NCI-H345 (cell line): Measurements from ENCODE around the gene NELL1.
"Not testable (repeated sequence)": the region's sequence is repeated elsewhere in the genome, so short reads cannot be mapped to it uniquely, and the experiment has no call there.

Source experiments
- DNase-seq: peaks from one replicate; lab custom pipeline; 2025; lab: John Stamatoyannopoulos, UW

The NELL1 gene

GRCh38 chr11:21110415-21110814 lies 441.0 kb downstream of the NELL1 start:
- DNase-seq = no peak

- no peak for DNase-seq
Observed at GRCh38 chr11:21113876-21114275, 444.5 kb downstream of the NELL1 start.

- DNase-seq = no peak
Observed at GRCh38 chr11:21116009-21116408, 446.6 kb downstream of the NELL1 start.

GRCh38 chr11:21119411-21119810 lies 450.0 kb downstream of the NELL1 start:
- no peak for DNase-seq

GRCh38 chr11:21121991-21122390 lies 452.6 kb downstream of the NELL1 start:
- DNase-seq = no peak

GRCh38 chr11:21122523-21122922 lies 453.1 kb downstream of the NELL1 start:
- DNase-seq = no peak

GRCh38 chr11:21132146-21132720 lies 462.8 kb downstream of the NELL1 start:
- no peak for DNase-seq

- no peak for DNase-seq
Observed at GRCh38 chr11:21133244-21133643, 463.9 kb downstream of the NELL1 start.

GRCh38 chr11:21133722-21134121 lies 464.3 kb downstream of the NELL1 start:
- no peak for DNase-seq

- no peak for DNase-seq
Observed at GRCh38 chr11:21137803-21138202, 468.4 kb downstream of the NELL1 start.

GRCh38 chr11:21141557-21141956 lies 472.2 kb downstream of the NELL1 start:
- not testable (repeated sequence) for DNase-seq

GRCh38 chr11:21142007-21142406 lies 472.6 kb downstream of the NELL1 start:
- DNase-seq = no peak

GRCh38 chr11:21144531-21144930 lies 475.1 kb downstream of the NELL1 start:
- no peak for DNase-seq

GRCh38 chr11:21148376-21148775 lies 479.0 kb downstream of the NELL1 start:
- no peak for DNase-seq

- DNase-seq = no peak
Observed at GRCh38 chr11:21160140-21160539, 490.8 kb downstream of the NELL1 start.

GRCh38 chr11:21169639-21170038 lies 500.3 kb downstream of the NELL1 start:
- DNase-seq = no peak

GRCh38 chr11:21173476-21173875 lies 504.1 kb downstream of the NELL1 start:
- no peak for DNase-seq

- DNase-seq = no peak
Observed at GRCh38 chr11:21174781-21175180, 505.4 kb downstream of the NELL1 start.

GRCh38 chr11:21177379-21177778 lies 508.0 kb downstream of the NELL1 start:
- no peak for DNase-seq

GRCh38 chr11:21179770-21180169 lies 510.4 kb downstream of the NELL1 start:
- DNase-seq = peak; percentile 49

- no peak for DNase-seq
Observed at GRCh38 chr11:21180182-21180581, 510.8 kb downstream of the NELL1 start.

- no peak for DNase-seq
Observed at GRCh38 chr11:21185959-21186358, 516.6 kb downstream of the NELL1 start.

- DNase-seq = no peak
Observed at GRCh38 chr11:21190181-21190580, 520.8 kb downstream of the NELL1 start.

GRCh38 chr11:21195995-21196394 lies 526.6 kb downstream of the NELL1 start:
- DNase-seq = no peak

- DNase-seq = no peak
Observed at GRCh38 chr11:21198498-21198897, 529.1 kb downstream of the NELL1 start.
